H9 (cell line): ENCODE data around the gene ANO2. TPM values are rescaled to one million over a fixed set of nuclear protein-coding genes. Genes with fewer than 3 reads are reported as not detected.

Experiments used
- DNase-seq: peaks from one replicate; pipeline ENCODE4 v3.0.0-alpha.2; 2017
- H2AFZ ChIP-seq: one replicate; pipeline ENCODE4 v1.6.1; 2013; ENCODE audit warnings: mild to moderate bottlenecking, low read length, control low read depth, moderate library complexity
- H2AK5ac ChIP-seq: 2 replicates; pipeline ENCODE4 v1.6.1; 2013; ENCODE audit warnings: low read length, control low read depth, mixed read lengths; ENCODE audit not compliant: insufficient read length
- H2BK120ac ChIP-seq: one replicate; pipeline ENCODE4 v1.6.1; 2013; ENCODE audit warnings: low read depth, mild to moderate bottlenecking, low read length, control low read depth, inconsistent platforms; ENCODE audit not compliant: poor library complexity, severe bottlenecking
- H2BK12ac ChIP-seq: 2 replicates; pipeline ENCODE4 v1.6.1; 2013; ENCODE audit warnings: low read length, control low read depth, mixed read lengths, low read depth; ENCODE audit not compliant: insufficient read length
- H2BK15ac ChIP-seq: 2 replicates; pipeline ENCODE4 v1.6.1; 2013; ENCODE audit warnings: low read depth, low read length, control low read depth
- H2BK20ac ChIP-seq: one replicate; pipeline ENCODE4 v1.6.1; 2013; ENCODE audit warnings: low read depth, mild to moderate bottlenecking, low read length, control low read depth, inconsistent platforms; ENCODE audit not compliant: poor library complexity, severe bottlenecking
- H2BK5ac ChIP-seq: 2 replicates; pipeline ENCODE4 v1.6.1; 2013; ENCODE audit warnings: low read length, control low read depth, mixed read lengths; ENCODE audit not compliant: insufficient read length
- H3K14ac ChIP-seq: 2 replicates; pipeline ENCODE4 v1.6.1; 2013; ENCODE audit warnings: low read length, control low read depth; ENCODE audit not compliant: insufficient read depth
- H3K18ac ChIP-seq: 2 replicates; pipeline ENCODE4 v1.6.1; 2013; ENCODE audit warnings: low read depth, mild to moderate bottlenecking, mixed read lengths, low read length, control low read depth; ENCODE audit not compliant: insufficient read length
- H3K23ac ChIP-seq: 2 replicates; pipeline ENCODE4 v1.6.1; 2013; ENCODE audit warnings: low read length, control low read depth, mixed read lengths, low read depth; ENCODE audit not compliant: insufficient read length
- H3K23me2 ChIP-seq: 2 replicates; pipeline ENCODE4 v1.6.1; 2013; ENCODE audit warnings: low read depth, mild to moderate bottlenecking, mixed read lengths, low read length, control low read depth; ENCODE audit not compliant: insufficient read length, poor library complexity, severe bottlenecking
- H3K27ac ChIP-seq: 2 replicates; pipeline ENCODE4 v1.5.1; 2013; ENCODE audit warnings: low read length, control low read depth, mixed read lengths, low read depth; ENCODE audit not compliant: insufficient read length
- H3K27me3 ChIP-seq: 2 replicates; pipeline ENCODE4 v1.6.1; 2013; ENCODE audit warnings: low read length, control low read depth, inconsistent platforms; ENCODE audit not compliant: insufficient read depth
- H3K4ac ChIP-seq: 2 replicates; pipeline ENCODE4 v1.6.1; 2013; ENCODE audit warnings: low read depth, mild to moderate bottlenecking, control low read depth, inconsistent platforms, low read length, moderate library complexity
- H3K4me1 ChIP-seq: 2 replicates; pipeline ENCODE4 v1.6.1; 2013; ENCODE audit warnings: low read length, control low read depth, inconsistent platforms; ENCODE audit not compliant: insufficient read depth
- H3K4me2 ChIP-seq: 2 replicates; pipeline ENCODE4 v1.6.1; 2013; ENCODE audit warnings: low read length, control low read depth, mixed read lengths; ENCODE audit not compliant: insufficient read length, insufficient read depth
- H3K56ac ChIP-seq: 2 replicates; pipeline ENCODE4 v1.6.1; 2013; ENCODE audit warnings: low read depth, mild to moderate bottlenecking, mixed read lengths, low read length, control low read depth; ENCODE audit not compliant: insufficient read length
- H3K79me1 ChIP-seq: 2 replicates; pipeline ENCODE4 v1.6.1; 2013; ENCODE audit warnings: low read depth, mild to moderate bottlenecking, moderate library complexity, low read length, control low read depth, inconsistent platforms; ENCODE audit not compliant: insufficient read depth, poor library complexity, severe bottlenecking
- H3K79me2 ChIP-seq: 2 replicates; pipeline ENCODE4 v1.6.1; 2013; ENCODE audit warnings: low read length, control low read depth, inconsistent platforms; ENCODE audit not compliant: insufficient read depth
- H3K9ac ChIP-seq: 2 replicates; pipeline ENCODE4 v1.6.1; 2013; ENCODE audit warnings: low read length, control low read depth, mixed read lengths; ENCODE audit not compliant: insufficient read length; ENCODE audit errors: extremely low read depth
- H3K9me3 ChIP-seq: one replicate; pipeline ENCODE4 v1.6.1; 2013; ENCODE audit warnings: low read depth, low read length, inconsistent platforms; ENCODE audit not compliant: control insufficient read depth
- H3T11ph ChIP-seq: one replicate; pipeline ENCODE4 v1.6.1; 2013; ENCODE audit warnings: mild to moderate bottlenecking, low read length, control low read depth, inconsistent platforms
- H4K20me1 ChIP-seq: one replicate; pipeline ENCODE4 v1.6.1; 2013; ENCODE audit not compliant: control insufficient read depth, insufficient read length, insufficient read depth
- H4K5ac ChIP-seq: 2 replicates; pipeline ENCODE4 v1.6.1; 2013; ENCODE audit warnings: low read depth, mild to moderate bottlenecking, mixed read lengths, low read length, control low read depth; ENCODE audit not compliant: insufficient read length
- H4K8ac ChIP-seq: replicated peaks from 2 replicates; pipeline ENCODE4 v1.6.1; 2013; ENCODE audit warnings: low read length, control low read depth, mixed read lengths, low read depth; ENCODE audit not compliant: insufficient read length
- H4K91ac ChIP-seq: 2 replicates; pipeline ENCODE4 v1.6.1; 2013; ENCODE audit warnings: low read depth, mild to moderate bottlenecking, moderate library complexity, mixed read lengths, low read length, control low read depth; ENCODE audit not compliant: insufficient read length
- H3K27ac Mint-ChIP-seq, 3 experiments: 2 replicates in 2 of 3; 3 replicates in 1 of 3; pipeline ENCODE4 v1.8.0; 2020 to 2021; ENCODE audit warnings: mixed read lengths in 3 of 3, mild to moderate bottlenecking in 1 of 3, moderate library complexity in 1 of 3
- H3K27me3 Mint-ChIP-seq: 2 replicates; pipeline ENCODE4 v1.8.0; 2021; ENCODE audit warnings: low read depth, mild to moderate bottlenecking, moderate library complexity, mixed read lengths
- H3K36me3 Mint-ChIP-seq, 3 experiments: 2 replicates in 2 of 3; 3 replicates in 1 of 3; pipeline ENCODE4 v1.8.0; 2020 to 2021; ENCODE audit warnings: low read depth in 3 of 3, mixed read lengths in 3 of 3; ENCODE audit not compliant: insufficient read depth in 1 of 3
- H3K4me1 Mint-ChIP-seq, 2 experiments: 2 replicates each; pipeline ENCODE4 v1.8.0; 2020; ENCODE audit warnings: mixed read lengths in 2 of 2
- H3K4me3 Mint-ChIP-seq, 2 experiments: 2 replicates in 1 of 2; 3 replicates in 1 of 2; pipeline ENCODE4 v1.8.0; 2020 to 2021; ENCODE audit warnings: mild to moderate bottlenecking in 2 of 2, mixed read lengths in 2 of 2, moderate library complexity in 1 of 2
- H3K9me3 Mint-ChIP-seq, 2 experiments: 2 replicates in 1 of 2; 3 replicates in 1 of 2; pipeline ENCODE4 v1.8.0; 2020; ENCODE audit warnings: mild to moderate bottlenecking in 2 of 2, mixed read lengths in 2 of 2, moderate library complexity in 1 of 2
- WGBS: extraction: QIAGEN DNeasy Blood & Tissue Kit; methylation state at CpG from one replicate; pipeline ENCODE4 v1.1.7; 2013; ENCODE audit warnings: missing lambda C conversion rate, low lambda C conversion rate, mixed read lengths; ENCODE audit not compliant: insufficient read length; ENCODE audit errors: extremely low coverage; 5-methylcytosine and 5-hydroxymethylcytosine counted together
- total RNA-seq: library from RNA; stranded (reverse); gene quantifications from 2 replicates; pipeline ENCODE4 v1.2.1, GENCODE V29; 2021
- TF ChIP-seq, protein P1 (sequence below): fragments of 200-600 bp; sonication (generic); conservative IDR thresholded peaks from 3 replicates; pipeline ENCODE4 v1.8.0; 2021; ENCODE audit warnings: antibody characterized with exemption, mild to moderate bottlenecking

The ANO2 gene
- total RNA-seq, 1 experiment from 2014 or later: 3.8 TPM

DNA sequence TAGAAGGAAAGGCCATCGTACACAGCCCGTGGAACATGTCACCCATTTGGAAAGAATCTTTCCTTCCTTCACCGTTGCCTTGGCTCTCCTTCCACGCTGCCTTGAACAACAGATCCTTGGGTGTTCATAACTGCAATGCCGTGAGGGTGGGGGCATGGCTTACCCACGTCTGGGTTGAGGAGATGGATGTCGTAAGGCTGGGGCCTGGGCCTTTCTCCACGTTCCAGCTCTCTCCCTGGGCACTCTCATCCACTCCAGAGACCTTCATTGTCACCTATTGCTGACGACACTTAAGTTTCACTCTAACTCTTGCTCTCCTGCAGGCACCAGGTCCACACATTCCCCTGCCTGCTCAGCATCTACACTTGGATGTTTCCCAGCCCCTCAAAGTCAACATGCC is 19.4 kb downstream of the ANO2 start:
- no peak overlapping the region for H3K4me3 Mint-ChIP-seq

More for the DNA sequence above, 19.4 kb downstream of the ANO2 start:
- no peak overlapping the region for H3K23ac ChIP-seq
- no peak overlapping the region for H2BK5ac ChIP-seq
- H4K91ac ChIP-seq: no peak overlapping the region
- no peaks in the 10 kb centered on the region for H3K27me3 ChIP-seq
- Mint-ChIP-seq H3K27me3 (peaks cover 4% of the 10 kb centered on the region), H3K27ac (0 out of 7 replicates have a peak overlapping the region, but pooled peaks of 1 of the 3 experiments have one; percentile 7), H3K36me3 (peaks cover 0 to 3% (median 0%) of the 10 kb centered on the region in 3 experiments; a peak in 2 of 7 replicates), H3K4me1 (peaks cover 13 to 16% of the 10 kb centered on the region in 2 experiments), H3K9me3 (no peaks in the 10 kb centered on the region; a peak in 1 of 5 replicates)
- H3K56ac ChIP-seq: no peak overlapping the region
- H3K18ac ChIP-seq: no peak overlapping the region
- no peak overlapping the region for H3K4ac ChIP-seq
- TF ChIP-seq, protein P1, sequence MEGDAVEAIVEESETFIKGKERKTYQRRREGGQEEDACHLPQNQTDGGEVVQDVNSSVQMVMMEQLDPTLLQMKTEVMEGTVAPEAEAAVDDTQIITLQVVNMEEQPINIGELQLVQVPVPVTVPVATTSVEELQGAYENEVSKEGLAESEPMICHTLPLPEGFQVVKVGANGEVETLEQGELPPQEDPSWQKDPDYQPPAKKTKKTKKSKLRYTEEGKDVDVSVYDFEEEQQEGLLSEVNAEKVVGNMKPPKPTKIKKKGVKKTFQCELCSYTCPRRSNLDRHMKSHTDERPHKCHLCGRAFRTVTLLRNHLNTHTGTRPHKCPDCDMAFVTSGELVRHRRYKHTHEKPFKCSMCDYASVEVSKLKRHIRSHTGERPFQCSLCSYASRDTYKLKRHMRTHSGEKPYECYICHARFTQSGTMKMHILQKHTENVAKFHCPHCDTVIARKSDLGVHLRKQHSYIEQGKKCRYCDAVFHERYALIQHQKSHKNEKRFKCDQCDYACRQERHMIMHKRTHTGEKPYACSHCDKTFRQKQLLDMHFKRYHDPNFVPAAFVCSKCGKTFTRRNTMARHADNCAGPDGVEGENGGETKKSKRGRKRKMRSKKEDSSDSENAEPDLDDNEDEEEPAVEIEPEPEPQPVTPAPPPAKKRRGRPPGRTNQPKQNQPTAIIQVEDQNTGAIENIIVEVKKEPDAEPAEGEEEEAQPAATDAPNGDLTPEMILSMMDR: no peak
- no peak overlapping the region for H3K4me2 ChIP-seq
- H2BK20ac ChIP-seq: no peak overlapping the region
- H3T11ph ChIP-seq: no peak overlapping the region
- no peak overlapping the region for H2BK15ac ChIP-seq
- H3K14ac ChIP-seq: no peak overlapping the region
- H3K27ac ChIP-seq: no peak overlapping the region
- no peaks in the 10 kb centered on the region for H3K9me3 ChIP-seq
- no peak overlapping the region for H2BK120ac ChIP-seq
- H2AFZ ChIP-seq: no peak overlapping the region
- DNase-seq: peak; percentile 20
- H2BK12ac ChIP-seq: no peak overlapping the region
- no peaks in the 10 kb centered on the region for H3K4me1 ChIP-seq
- H3K23me2 ChIP-seq: no peaks in the 10 kb centered on the region
- no peak overlapping the region for H4K5ac ChIP-seq
- WGBS: no CpG with 5 or more reads among the region's 9 CpGs
- no peaks in the 10 kb centered on the region for H4K20me1 ChIP-seq
- H4K8ac ChIP-seq: no peak overlapping the region
- H3K79me1 ChIP-seq: no peaks in the 10 kb centered on the region
- no peak overlapping the region for H2AK5ac ChIP-seq
- no peak overlapping the region for H3K9ac ChIP-seq
- H3K79me2 ChIP-seq: no peaks in the 10 kb centered on the region
